Measurements from ENCODE around the gene SH3RF3. TPM values are rescaled to one million over a fixed set of nuclear protein-coding genes. Genes with fewer than 3 reads are reported as not detected.

The SH3RF3 gene
- total RNA-seq, 2 donors from 2014 or later, result 0.05 TPM; not detected in 1

GRCh38 chr2:109423556-109424359 is 294.8 kb downstream of the SH3RF3 start:
- DNase-seq (ENCODE audit: low spot score) (no peak), ATAC-seq (peak in 1 of 2 donors; percentile 30)
- no peaks in the 10 kb centered on the region for H3K27me3 Mint-ChIP-seq
- H3K9me3 Mint-ChIP-seq, result no peaks in the 10 kb centered on the region
- H3K4me1 Mint-ChIP-seq (ENCODE audit: low read depth in 2 of 2), result no peaks in the 10 kb centered on the region
- H3K36me3 Mint-ChIP-seq, result no peaks in the 10 kb centered on the region
- no peak overlapping the region for H3K4me3 Mint-ChIP-seq
- H3K27ac Mint-ChIP-seq, result no peak overlapping the region

- ATAC-seq (no peak), DNase-seq (ENCODE audit: low spot score) (no peak)
- Mint-ChIP-seq H3K4me1 (ENCODE audit: low read depth in 2 of 2) (no peaks in the 10 kb centered on the region), H3K27ac (no peak overlapping the region), H3K27me3 (peaks cover 0 to under 1% of the 10 kb centered on the region in 2 donors), H3K36me3 (no peaks in the 10 kb centered on the region), H3K9me3 (no peaks in the 10 kb centered on the region), H3K4me3 (no peak overlapping the region)
These were observed 296.4 kb downstream of the SH3RF3 start for GRCh38 chr2:109425411-109425810.

GRCh38 chr2:109427661-109428091 is 298.7 kb downstream of the SH3RF3 start:
- Mint-ChIP-seq H3K36me3 (no peaks in the 10 kb centered on the region), H3K9me3 (no peaks in the 10 kb centered on the region), H3K4me3 (no peak overlapping the region), H3K27me3 (peaks cover 0 to 2% of the 10 kb centered on the region in 2 donors), H3K27ac (no peak overlapping the region), H3K4me1 (ENCODE audit: low read depth in 2 of 2) (no peaks in the 10 kb centered on the region)
- no peak for ATAC-seq
- DNase-seq (ENCODE audit: low spot score), result no peak

- Mint-ChIP-seq H3K4me1 (ENCODE audit: low read depth in 2 of 2) (no peaks in the 10 kb centered on the region), H3K9me3 (no peaks in the 10 kb centered on the region), H3K27me3 (peaks cover 0 to 2% of the 10 kb centered on the region in 2 donors), H3K27ac (no peak overlapping the region), H3K4me3 (no peak overlapping the region), H3K36me3 (no peaks in the 10 kb centered on the region)
- no peak for DNase-seq (ENCODE audit: low spot score)
- no peak for ATAC-seq
These were observed 299.3 kb downstream of the SH3RF3 start for GRCh38 chr2:109428281-109428680.

- Mint-ChIP-seq H3K27ac (no peak overlapping the region), H3K4me1 (ENCODE audit: low read depth in 2 of 2) (no peaks in the 10 kb centered on the region), H3K27me3 (peaks cover 0 to 2% of the 10 kb centered on the region in 2 donors), H3K36me3 (no peaks in the 10 kb centered on the region), H3K4me3 (no peak overlapping the region), H3K9me3 (no peaks in the 10 kb centered on the region)
- no peak for ATAC-seq
- no peak for DNase-seq (ENCODE audit: low spot score)
These were observed 300.0 kb downstream of the SH3RF3 start for GRCh38 chr2:109428841-109429566.

- Mint-ChIP-seq H3K27ac (no peak overlapping the region), H3K4me1 (ENCODE audit: low read depth in 2 of 2) (no peaks in the 10 kb centered on the region), H3K36me3 (no peaks in the 10 kb centered on the region), H3K27me3 (peaks cover 0 to 2% of the 10 kb centered on the region in 2 donors), H3K9me3 (no peaks in the 10 kb centered on the region), H3K4me3 (no peak overlapping the region)
- no peak for DNase-seq (ENCODE audit: low spot score)
- peak in 1 of 2 donors; percentile 19 for ATAC-seq
These were observed 300.7 kb downstream of the SH3RF3 start for GRCh38 chr2:109429567-109430328.

- DNase-seq (ENCODE audit: low spot score), result no peak
- H3K27me3 Mint-ChIP-seq, result peaks cover 0 to 2% of the 10 kb centered on the region in 2 donors
- H3K9me3 Mint-ChIP-seq, result no peaks in the 10 kb centered on the region
These were observed 301.3 kb downstream of the SH3RF3 start for GRCh38 chr2:109430329-109430636.

GRCh38 chr2:109432421-109432820 is 303.4 kb downstream of the SH3RF3 start:
- no peak overlapping the region for H3K27ac Mint-ChIP-seq
- DNase-seq (ENCODE audit: low spot score) (no peak), ATAC-seq (no peak)
- H3K4me1 Mint-ChIP-seq (ENCODE audit: low read depth in 2 of 2), result no peaks in the 10 kb centered on the region
- peaks cover 0 to 2% of the 10 kb centered on the region in 2 donors for H3K27me3 Mint-ChIP-seq
- H3K4me3 Mint-ChIP-seq, result no peak overlapping the region
- no peaks in the 10 kb centered on the region for H3K36me3 Mint-ChIP-seq
- H3K9me3 Mint-ChIP-seq, result no peaks in the 10 kb centered on the region

More at GRCh38 chr2:109430329-109430636, 301.3 kb downstream of the SH3RF3 start:
- no peak overlapping the region for H3K4me3 Mint-ChIP-seq
- no peaks in the 10 kb centered on the region for H3K36me3 Mint-ChIP-seq
- ATAC-seq, result no peak
- H3K27ac Mint-ChIP-seq, result no peak overlapping the region
- no peaks in the 10 kb centered on the region for H3K4me1 Mint-ChIP-seq (ENCODE audit: low read depth in 2 of 2)

GRCh38 chr2:109433486-109433885 is 304.5 kb downstream of the SH3RF3 start:
- ATAC-seq, result no peak
- Mint-ChIP-seq H3K27ac (no peak overlapping the region), H3K9me3 (no peaks in the 10 kb centered on the region), H3K36me3 (no peaks in the 10 kb centered on the region), H3K4me3 (no peak overlapping the region), H3K27me3 (peaks cover 0 to 2% of the 10 kb centered on the region in 2 donors), H3K4me1 (ENCODE audit: low read depth in 2 of 2) (no peaks in the 10 kb centered on the region)
- no peak for DNase-seq (ENCODE audit: low spot score)

- Mint-ChIP-seq H3K27ac (no peak overlapping the region), H3K36me3 (no peaks in the 10 kb centered on the region), H3K4me3 (no peak overlapping the region), H3K4me1 (ENCODE audit: low read depth in 2 of 2) (no peaks in the 10 kb centered on the region), H3K9me3 (no peaks in the 10 kb centered on the region), H3K27me3 (peaks cover 0 to 2% of the 10 kb centered on the region in 2 donors)
- ATAC-seq, result no peak
- DNase-seq (ENCODE audit: low spot score), result no peak
These were observed 304.9 kb downstream of the SH3RF3 start for GRCh38 chr2:109433926-109434325.

GRCh38 chr2:109434351-109434750 is 305.3 kb downstream of the SH3RF3 start:
- H3K27ac Mint-ChIP-seq, result no peak overlapping the region
- no peak overlapping the region for H3K4me3 Mint-ChIP-seq
- DNase-seq (ENCODE audit: low spot score) (no peak), ATAC-seq (no peak)
- peaks cover 0 to 4% of the 10 kb centered on the region in 2 donors for H3K27me3 Mint-ChIP-seq
- no peaks in the 10 kb centered on the region for H3K36me3 Mint-ChIP-seq
- H3K4me1 Mint-ChIP-seq (ENCODE audit: low read depth in 2 of 2), result no peaks in the 10 kb centered on the region
- no peaks in the 10 kb centered on the region for H3K9me3 Mint-ChIP-seq

- ATAC-seq (no peak), DNase-seq (ENCODE audit: low spot score) (no peak)
- Mint-ChIP-seq H3K4me1 (ENCODE audit: low read depth in 2 of 2) (no peaks in the 10 kb centered on the region), H3K27ac (no peak overlapping the region), H3K4me3 (no peak overlapping the region), H3K36me3 (no peaks in the 10 kb centered on the region), H3K9me3 (peaks cover 3% of the 10 kb centered on the region), H3K27me3 (peaks cover 8 to 10% of the 10 kb centered on the region in 2 donors)
These were observed 306.2 kb downstream of the SH3RF3 start for GRCh38 chr2:109435066-109435690.

- no peak for ATAC-seq
- Mint-ChIP-seq H3K27me3 (peaks cover 12 to 15% of the 10 kb centered on the region in 2 donors), H3K4me1 (ENCODE audit: low read depth in 2 of 2) (no peaks in the 10 kb centered on the region), H3K27ac (no peak overlapping the region), H3K4me3 (no peak overlapping the region), H3K36me3 (peaks cover 8% of the 10 kb centered on the region), H3K9me3 (peaks cover 3% of the 10 kb centered on the region)
- DNase-seq (ENCODE audit: low spot score), result no peak
These were observed 307.0 kb downstream of the SH3RF3 start for GRCh38 chr2:109435901-109436598.

All from natural killer cell treated with Interleukin-12 subunit alpha and Interleukin-12 subunit beta and Interleukin-15 and Interleukin-18, amount 100 ng/mL, for 72 hours (primary cell).